BE2C (cell line): Measurements from ENCODE around the gene LMO7.

Source experiments
- DNase-seq: peaks from one replicate; pipeline ENCODE4 v3.0.0-alpha.2; 2020
- H3K27me3 ChIP-seq: fragments of 250-450 bp; sonication (Bioruptor Pico); 2 replicates; pipeline ENCODE4 v1.5.1; 2020; ENCODE audit warnings: mild to moderate bottlenecking
- H3K36me3 ChIP-seq: fragments of 250-450 bp; sonication (Bioruptor Pico); 2 replicates; pipeline ENCODE4 v1.5.1; 2020; ENCODE audit warnings: mild to moderate bottlenecking
- H3K4me1 ChIP-seq: fragments of 250-450 bp; sonication (Bioruptor Pico); 2 replicates; pipeline ENCODE4 v1.5.1; 2020
- H3K4me3 ChIP-seq: 2 replicates; pipeline ENCODE4 v1.5.1; 2011; ENCODE audit warnings: low read depth, low read length
- H3K9me3 ChIP-seq: fragments of 250-450 bp; sonication (Bioruptor Pico); 2 replicates; pipeline ENCODE4 v1.5.1; 2020
- CTCF ChIP-seq: IDR thresholded peaks from 2 replicates; pipeline ENCODE4 v1.5.1; 2012; ENCODE audit warnings: mild to moderate bottlenecking, low read depth, low read length

Gene LMO7

GRCh38 chr13:75896271-75896670, 260.1 kb downstream of the LMO7 start:
- no peak for TF ChIP-seq CTCF
- Histone ChIP-seq H3K27me3 (no peaks in the 10 kb centered on the region), H3K9me3 (no peaks in the 10 kb centered on the region; the same call in 1 of the 2 replicates), H3K4me1 (no peaks in the 10 kb centered on the region), H3K36me3 (no peaks in the 10 kb centered on the region), H3K4me3 (no peak overlapping the region)
- no peak for DNase-seq

- no peak for TF ChIP-seq CTCF
- no peak for DNase-seq
- Histone ChIP-seq H3K4me3 (no peak overlapping the region), H3K4me1 (no peaks in the 10 kb centered on the region), H3K36me3 (no peaks in the 10 kb centered on the region), H3K27me3 (no peaks in the 10 kb centered on the region), H3K9me3 (no peaks in the 10 kb centered on the region; the same call in 1 of the 2 replicates)
Measured at GRCh38 chr13:75897386-75897785, 261.3 kb downstream of the LMO7 start.

GRCh38 chr13:75901501-75901900, 265.4 kb downstream of the LMO7 start:
- peaks cover 4% of the 10 kb centered on the region; the same call in 1 of the 2 replicates for H3K4me1 ChIP-seq
- no peaks in the 10 kb centered on the region for H3K36me3 ChIP-seq
- TF ChIP-seq CTCF: no peak
- no peak for DNase-seq
- H3K9me3 ChIP-seq: no peaks in the 10 kb centered on the region; the same call in 1 of the 2 replicates
- H3K27me3 ChIP-seq: peaks cover 22% of the 10 kb centered on the region
- H3K4me3 ChIP-seq: no peak overlapping the region

GRCh38 chr13:75902166-75903104, 266.3 kb downstream of the LMO7 start:
- H3K27me3 ChIP-seq: peaks cover 22% of the 10 kb centered on the region
- no peaks in the 10 kb centered on the region for H3K36me3 ChIP-seq
- H3K9me3 ChIP-seq: no peaks in the 10 kb centered on the region; the same call in 1 of the 2 replicates
- peaks cover 4% of the 10 kb centered on the region; the same call in 1 of the 2 replicates for H3K4me1 ChIP-seq
- TF ChIP-seq CTCF: no peak
- no peak for DNase-seq
- no peak overlapping the region for H3K4me3 ChIP-seq

- DNase-seq: no peak
- H3K9me3 ChIP-seq: no peaks in the 10 kb centered on the region; the same call in 1 of the 2 replicates
- TF ChIP-seq CTCF: no peak
- no peaks in the 10 kb centered on the region for H3K36me3 ChIP-seq
- H3K4me1 ChIP-seq: peaks cover 4% of the 10 kb centered on the region; the same call in 1 of the 2 replicates
- peaks cover 22% of the 10 kb centered on the region for H3K27me3 ChIP-seq
- no peak overlapping the region for H3K4me3 ChIP-seq
Measured at GRCh38 chr13:75904012-75904411, 267.9 kb downstream of the LMO7 start.

GRCh38 chr13:75906315-75906714, 270.2 kb downstream of the LMO7 start:
- Histone ChIP-seq H3K36me3 (no peaks in the 10 kb centered on the region), H3K4me3 (no peak overlapping the region), H3K27me3 (peaks cover 22% of the 10 kb centered on the region), H3K4me1 (peaks cover 4% of the 10 kb centered on the region; the same call in 1 of the 2 replicates), H3K9me3 (no peaks in the 10 kb centered on the region; the same call in 1 of the 2 replicates)
- no peak for DNase-seq
- TF ChIP-seq CTCF: no peak
